B cell (primary cell): Measurements from ENCODE around the gene INPP5J.

Experiments used
- EZH2 ChIP-seq: IDR thresholded peaks from 2 replicates; pipeline ENCODE4 v1.6.1; 2012; ENCODE audit warnings: borderline replicate concordance, low read depth, mild to moderate bottlenecking, moderate library complexity, low read length; ENCODE audit not compliant: insufficient read depth, poor library complexity, severe bottlenecking
- TF ChIP-seq, protein P1 (sequence below): fragments of 200-600 bp; IDR thresholded peaks from one replicate; pipeline ENCODE4 v1.8.0; 2022; ENCODE audit warnings: antibody characterized with exemption, mild to moderate bottlenecking

DNA sequence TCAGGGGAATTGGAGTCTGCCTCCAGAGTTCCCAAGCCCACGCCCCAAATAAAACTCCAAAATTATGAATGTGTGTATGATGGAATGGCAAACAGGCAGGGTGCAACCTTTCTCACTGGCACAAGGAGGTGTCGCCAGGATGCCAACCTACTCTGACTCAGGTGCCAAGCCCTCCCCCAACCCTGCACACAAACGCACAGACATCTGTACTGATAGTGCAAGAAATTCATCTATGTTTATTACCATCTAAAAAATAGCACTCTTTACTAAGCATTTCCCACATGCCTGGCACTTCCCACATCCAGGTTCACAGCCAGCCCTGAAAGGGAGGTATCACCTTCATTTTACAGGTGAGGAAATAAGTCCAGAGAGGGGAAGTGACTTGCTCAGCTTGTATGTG is 16.3 kb downstream of the INPP5J start:
- TF ChIP-seq, protein P1, sequence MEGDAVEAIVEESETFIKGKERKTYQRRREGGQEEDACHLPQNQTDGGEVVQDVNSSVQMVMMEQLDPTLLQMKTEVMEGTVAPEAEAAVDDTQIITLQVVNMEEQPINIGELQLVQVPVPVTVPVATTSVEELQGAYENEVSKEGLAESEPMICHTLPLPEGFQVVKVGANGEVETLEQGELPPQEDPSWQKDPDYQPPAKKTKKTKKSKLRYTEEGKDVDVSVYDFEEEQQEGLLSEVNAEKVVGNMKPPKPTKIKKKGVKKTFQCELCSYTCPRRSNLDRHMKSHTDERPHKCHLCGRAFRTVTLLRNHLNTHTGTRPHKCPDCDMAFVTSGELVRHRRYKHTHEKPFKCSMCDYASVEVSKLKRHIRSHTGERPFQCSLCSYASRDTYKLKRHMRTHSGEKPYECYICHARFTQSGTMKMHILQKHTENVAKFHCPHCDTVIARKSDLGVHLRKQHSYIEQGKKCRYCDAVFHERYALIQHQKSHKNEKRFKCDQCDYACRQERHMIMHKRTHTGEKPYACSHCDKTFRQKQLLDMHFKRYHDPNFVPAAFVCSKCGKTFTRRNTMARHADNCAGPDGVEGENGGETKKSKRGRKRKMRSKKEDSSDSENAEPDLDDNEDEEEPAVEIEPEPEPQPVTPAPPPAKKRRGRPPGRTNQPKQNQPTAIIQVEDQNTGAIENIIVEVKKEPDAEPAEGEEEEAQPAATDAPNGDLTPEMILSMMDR: no peak
- TF ChIP-seq EZH2: no peak
